Neural progenitor cell (in vitro differentiated cells): ENCODE measurements around the gene AP5Z1.

Experiments
- EZH2 ChIP-seq: fragments of 200-600 bp; sonication (generic); IDR thresholded peaks from 2 replicates; pipeline ENCODE4 v1.6.1; 2017; ENCODE audit warnings: antibody characterized with exemption, mild to moderate bottlenecking, moderate library complexity
- TF ChIP-seq, protein P1 (sequence below): fragments of 200-600 bp; sonication (generic); IDR thresholded peaks from 2 replicates; pipeline ENCODE4 v1.5.1; 2017; ENCODE audit warnings: antibody characterized with exemption, mild to moderate bottlenecking

GRCh38 chr7:4763794-4764185 lies 11.6 kb upstream of the AP5Z1 start:
- no peak for TF ChIP-seq EZH2
- TF ChIP-seq, protein P1, sequence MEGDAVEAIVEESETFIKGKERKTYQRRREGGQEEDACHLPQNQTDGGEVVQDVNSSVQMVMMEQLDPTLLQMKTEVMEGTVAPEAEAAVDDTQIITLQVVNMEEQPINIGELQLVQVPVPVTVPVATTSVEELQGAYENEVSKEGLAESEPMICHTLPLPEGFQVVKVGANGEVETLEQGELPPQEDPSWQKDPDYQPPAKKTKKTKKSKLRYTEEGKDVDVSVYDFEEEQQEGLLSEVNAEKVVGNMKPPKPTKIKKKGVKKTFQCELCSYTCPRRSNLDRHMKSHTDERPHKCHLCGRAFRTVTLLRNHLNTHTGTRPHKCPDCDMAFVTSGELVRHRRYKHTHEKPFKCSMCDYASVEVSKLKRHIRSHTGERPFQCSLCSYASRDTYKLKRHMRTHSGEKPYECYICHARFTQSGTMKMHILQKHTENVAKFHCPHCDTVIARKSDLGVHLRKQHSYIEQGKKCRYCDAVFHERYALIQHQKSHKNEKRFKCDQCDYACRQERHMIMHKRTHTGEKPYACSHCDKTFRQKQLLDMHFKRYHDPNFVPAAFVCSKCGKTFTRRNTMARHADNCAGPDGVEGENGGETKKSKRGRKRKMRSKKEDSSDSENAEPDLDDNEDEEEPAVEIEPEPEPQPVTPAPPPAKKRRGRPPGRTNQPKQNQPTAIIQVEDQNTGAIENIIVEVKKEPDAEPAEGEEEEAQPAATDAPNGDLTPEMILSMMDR: no peak
